Measurements from ENCODE around the gene SLC31A2.

The SLC31A2 gene

GRCh38 chr9:113166039-113166438 is 15.2 kb downstream of the SLC31A2 start:
- no peak for DNase-seq (ENCODE audit: extremely low read depth, low read depth)
- TF ChIP-seq CTCF (IDR thresholded peaks at IDR 0.05; ENCODE audit: low read depth, low read length) = no peak

GRCh38 chr9:113168809-113169208 is 18.0 kb downstream of the SLC31A2 start:
- no peak for TF ChIP-seq CTCF (IDR thresholded peaks at IDR 0.05; ENCODE audit: low read depth, low read length)
- no peak for DNase-seq (ENCODE audit: extremely low read depth, low read depth)

- no peak for DNase-seq (ENCODE audit: extremely low read depth, low read depth)
- TF ChIP-seq CTCF (IDR thresholded peaks at IDR 0.05; ENCODE audit: low read depth, low read length) = no peak
Measured at GRCh38 chr9:113173341-113173740, 22.5 kb downstream of the SLC31A2 start.

GRCh38 chr9:113176803-113177202 is 26.0 kb downstream of the SLC31A2 start:
- TF ChIP-seq CTCF (IDR thresholded peaks at IDR 0.05; ENCODE audit: low read depth, low read length) = no peak
- no peak for DNase-seq (ENCODE audit: extremely low read depth, low read depth)

- no peak for DNase-seq (ENCODE audit: extremely low read depth, low read depth)
- TF ChIP-seq CTCF (IDR thresholded peaks at IDR 0.05; ENCODE audit: low read depth, low read length) = no peak
Measured at GRCh38 chr9:113177251-113177650, 26.4 kb downstream of the SLC31A2 start.

- no peak for DNase-seq (ENCODE audit: extremely low read depth, low read depth)
- TF ChIP-seq CTCF (IDR thresholded peaks at IDR 0.05; ENCODE audit: low read depth, low read length) = no peak
Measured at GRCh38 chr9:113178087-113178486, 27.3 kb downstream of the SLC31A2 start.

- TF ChIP-seq CTCF (IDR thresholded peaks at IDR 0.05; ENCODE audit: low read depth, low read length) = no peak
- DNase-seq (ENCODE audit: extremely low read depth, low read depth) = no peak
Measured at GRCh38 chr9:113179839-113180238, 29.0 kb downstream of the SLC31A2 start.

All from AG09319 (cell line).